GM10266 (cell line): Measurements from ENCODE around the gene REV3L.
"Not testable (repeated sequence)": the region's sequence is repeated elsewhere in the genome, so short reads cannot be mapped to it uniquely, and the experiment has no call there.

ENCODE experiments used
- DNase-seq: peaks from one replicate; pipeline ENCODE4 v3.0.0; 2012; ENCODE audit errors: extremely low spot score
- CTCF ChIP-seq: IDR thresholded peaks from 2 replicates; pipeline ENCODE4 v1.5.1; 2012; ENCODE audit warnings: mild to moderate bottlenecking, low read depth; ENCODE audit not compliant: control insufficient read depth, insufficient read depth; ENCODE audit errors: missing control alignments

Gene REV3L

DNA sequence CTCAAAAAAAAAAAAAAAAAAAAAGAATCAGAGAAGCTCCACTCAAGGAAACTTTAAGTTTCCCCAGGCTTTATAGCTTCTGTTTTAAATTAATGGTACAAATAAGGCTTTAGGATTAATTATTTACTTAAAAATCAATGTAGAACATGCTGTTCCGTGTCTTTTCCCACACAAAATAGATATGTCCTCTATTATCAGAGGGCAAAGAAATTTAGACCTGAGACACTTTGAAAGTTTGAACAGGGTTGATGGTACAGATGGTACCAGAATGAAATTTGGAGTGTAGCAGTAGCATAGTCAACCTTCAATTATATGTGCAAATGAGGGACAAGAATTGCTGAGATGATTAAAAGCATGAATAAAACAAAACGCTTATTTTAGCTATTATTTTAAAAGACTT, 32.2 kb upstream of the REV3L start:
- no peak for TF ChIP-seq CTCF
- no peak for DNase-seq

DNA sequence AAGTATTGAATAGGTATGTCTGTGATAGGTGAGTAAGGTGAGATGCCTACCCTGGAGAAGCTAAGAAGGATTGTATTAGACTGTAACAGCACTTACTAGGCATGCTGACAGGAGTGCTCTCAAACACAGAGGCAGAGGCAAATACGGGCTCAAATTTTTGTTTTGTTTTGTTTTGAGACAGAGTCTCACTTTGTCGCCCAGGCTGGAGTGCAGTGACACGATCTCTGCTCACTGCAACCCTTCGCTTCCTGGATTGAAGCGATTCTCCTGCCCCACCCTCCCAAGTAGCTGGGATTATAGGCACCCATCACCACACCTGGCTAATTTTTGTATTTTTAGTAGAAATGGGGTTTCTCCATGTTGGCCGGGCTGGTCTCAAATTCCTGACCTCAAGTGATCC, 31.5 kb upstream of the REV3L start:
- not testable (repeated sequence) for DNase-seq

DNA sequence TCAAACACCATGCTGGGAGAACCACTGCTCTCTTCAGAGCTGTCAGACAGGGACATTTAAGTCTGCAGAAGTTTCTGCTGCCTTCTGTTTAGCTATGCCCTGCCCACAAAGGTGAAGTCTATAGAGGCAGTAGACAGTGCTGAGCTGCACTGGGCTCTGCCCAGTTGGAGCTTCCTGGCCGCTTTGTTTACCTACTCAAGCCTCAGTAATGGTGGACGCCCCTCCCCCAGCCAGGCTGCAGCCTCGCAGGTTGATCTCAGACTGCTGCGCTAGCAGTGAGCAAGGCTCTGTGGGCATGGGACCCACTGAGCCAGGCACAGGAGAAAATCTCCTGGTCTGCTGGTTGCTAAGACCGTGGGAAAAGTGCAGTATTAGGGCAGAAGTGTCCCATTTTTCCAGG, 24.2 kb upstream of the REV3L start:
- DNase-seq, result not testable (repeated sequence)

DNA sequence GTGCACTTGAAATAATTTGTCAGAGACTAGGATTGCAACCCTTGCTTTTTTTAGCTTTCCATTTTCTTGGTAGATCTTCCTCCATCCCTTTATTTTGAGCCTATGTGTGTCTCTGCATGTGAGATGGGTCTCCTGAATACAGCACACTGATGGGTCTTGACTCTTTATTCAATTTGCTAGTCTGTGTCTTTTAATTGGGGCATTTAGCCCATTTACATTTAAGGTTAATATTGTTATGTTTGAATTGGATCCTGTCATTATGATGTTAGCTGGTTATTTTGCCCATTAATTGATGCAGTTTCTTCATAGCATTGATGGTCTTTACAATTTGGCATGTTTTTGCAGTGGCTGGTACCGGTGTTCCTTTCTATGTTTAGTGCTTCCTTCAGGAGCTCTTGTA, 22.5 kb upstream of the REV3L start:
- DNase-seq, result not testable (repeated sequence)

- DNase-seq, result no peak
- TF ChIP-seq CTCF, result no peak
These were observed 20.6 kb upstream of the REV3L start for GRCh38 chr6:111503660-111504059.

GRCh38 chr6:111503194-111503593, 20.2 kb upstream of the REV3L start:
- TF ChIP-seq CTCF, result no peak

GRCh38 chr6:111502154-111502553, 19.1 kb upstream of the REV3L start:
- DNase-seq, result no peak
- no peak for TF ChIP-seq CTCF

More at GRCh38 chr6:111503194-111503593, 20.2 kb upstream of the REV3L start:
- no peak for DNase-seq

DNA sequence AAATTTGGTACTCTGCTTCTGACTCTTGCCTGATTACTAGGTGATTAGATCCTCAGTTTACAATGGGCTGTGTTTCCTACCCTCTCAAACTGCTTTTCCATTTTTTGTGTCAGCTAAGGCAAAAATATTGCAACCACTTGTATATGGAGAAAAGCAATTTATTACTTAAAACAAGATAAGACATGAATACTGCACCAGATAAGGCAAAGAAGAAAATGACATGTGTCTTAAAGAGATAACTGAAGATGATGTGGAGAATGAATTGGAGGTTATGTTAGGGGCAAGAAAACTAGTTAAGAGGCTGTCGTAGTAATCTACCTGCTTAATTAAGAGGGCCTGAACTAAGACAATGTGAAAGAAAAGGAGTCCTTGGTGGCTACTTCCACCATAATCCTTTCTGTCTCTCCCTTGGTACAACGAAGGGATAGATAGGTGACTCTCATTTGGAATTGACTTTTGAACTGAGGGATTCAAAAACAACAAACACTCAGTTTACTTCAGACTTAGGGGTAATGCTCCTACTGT, 16.3 kb upstream of the REV3L start:
- DNase-seq, result no peak
- no peak for TF ChIP-seq CTCF

DNA sequence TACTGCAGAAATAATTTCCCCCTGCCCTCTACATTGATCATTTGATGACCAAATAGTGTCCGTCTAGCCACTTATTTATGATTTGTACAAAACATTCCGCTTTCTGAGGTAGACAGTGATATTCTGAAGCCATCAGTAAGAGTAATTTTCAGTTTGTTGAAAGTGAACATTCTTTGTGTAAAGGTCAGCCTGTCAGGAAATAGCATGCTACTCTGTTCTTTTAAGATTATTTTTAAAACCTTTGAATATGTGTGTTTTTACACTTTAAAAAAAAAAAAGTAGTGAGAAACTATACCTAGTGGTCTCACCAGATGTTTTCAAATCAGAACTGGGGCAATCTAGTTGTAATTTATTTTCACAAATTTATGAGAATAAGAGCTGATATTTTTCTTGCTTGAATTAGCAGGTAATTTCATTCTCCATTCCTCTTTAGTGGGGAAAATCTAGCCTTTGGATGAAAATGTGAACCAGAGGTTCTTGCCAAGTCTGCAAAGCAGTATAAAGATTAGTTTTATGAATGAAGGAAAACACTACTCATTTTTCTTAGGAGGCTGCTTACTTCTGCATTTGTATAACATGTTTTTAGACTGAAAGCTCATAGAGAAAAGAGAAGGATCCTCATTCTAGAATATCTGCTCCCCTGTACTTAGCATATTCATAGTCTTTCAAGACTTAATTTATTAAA, 12.1 kb upstream of the REV3L start:
- TF ChIP-seq CTCF, result no peak
- DNase-seq, result no peak
